SK-N-SH treated with all-trans-retinoic acid at 6 μM for 48 hours (cell line): ENCODE results near the gene STK16.

Source experiments
- ARNTL ChIP-seq: fragments of 450-650 bp; formaldehyde crosslinking; IDR thresholded peaks from 2 replicates; pipeline ENCODE4 v1.5.0; 2020; ENCODE audit warnings: low read depth, mild to moderate bottlenecking, moderate library complexity, borderline replicate concordance
- BACH2 ChIP-seq: fragments of 250-450 bp; sonication (Bioruptor Pico); IDR thresholded peaks from 2 replicates; pipeline ENCODE4 v1.9.0; 2021; ENCODE audit warnings: mild to moderate bottlenecking, borderline replicate concordance
- CREB5 ChIP-seq: fragments of 250-450 bp; sonication (Bioruptor Pico); IDR thresholded peaks from 2 replicates; pipeline ENCODE4 v1.5.1; 2020; ENCODE audit warnings: low read depth, mild to moderate bottlenecking, moderate library complexity
- ESRRG ChIP-seq: fragments of 250-450 bp; sonication (Bioruptor Pico); IDR thresholded peaks from 2 replicates; pipeline ENCODE4 v1.6.1; 2021; ENCODE audit warnings: mild to moderate bottlenecking
- ISL1 ChIP-seq: fragments of 250-450 bp; sonication (Bioruptor Pico); IDR thresholded peaks from 2 replicates; pipeline ENCODE4 v2.1.2; 2022; ENCODE audit warnings: mild to moderate bottlenecking, moderate library complexity
- PATZ1 ChIP-seq: fragments of 250-450 bp; sonication (Bioruptor Pico); IDR thresholded peaks from 2 replicates; pipeline ENCODE4 v1.8.0; 2020; ENCODE audit warnings: mild to moderate bottlenecking, moderate library complexity, borderline replicate concordance
- POU6F1 ChIP-seq: fragments of 250-450 bp; sonication (Bioruptor Pico); IDR thresholded peaks from 2 replicates; pipeline ENCODE4 v1.8.0; 2021; ENCODE audit warnings: low read depth, mild to moderate bottlenecking, moderate library complexity, borderline replicate concordance
- PPARA ChIP-seq: fragments of 250-450 bp; sonication (Bioruptor Pico); IDR thresholded peaks from 2 replicates; pipeline ENCODE4 v1.5.0; 2020; ENCODE audit warnings: mild to moderate bottlenecking, borderline replicate concordance
- TCF4 ChIP-seq: fragments of 250-450 bp; sonication (Bioruptor Pico); IDR thresholded peaks from 2 replicates; pipeline ENCODE4 v1.8.0; 2021; ENCODE audit warnings: mild to moderate bottlenecking, moderate library complexity, borderline replicate concordance
- ZFP3 ChIP-seq: fragments of 250-450 bp; sonication (Bioruptor Pico); IDR thresholded peaks from 2 replicates; pipeline ENCODE4 v1.5.0; 2020; ENCODE audit warnings: mild to moderate bottlenecking, moderate library complexity
- ZFP30 ChIP-seq: fragments of 450-650 bp; formaldehyde crosslinking; IDR thresholded peaks from 2 replicates; pipeline ENCODE4 v1.5.0; 2022; ENCODE audit warnings: mild to moderate bottlenecking, moderate library complexity
- ZNF565 ChIP-seq: fragments of 450-650 bp; formaldehyde crosslinking; conservative IDR thresholded peaks from 2 replicates; pipeline ENCODE4 v1.5.0; 2020; ENCODE audit warnings: low read depth, mild to moderate bottlenecking, moderate library complexity

- TF ChIP-seq ARNTL (CRISPR knock-in tag) (no peak), PPARA (no peak), CREB5 (CRISPR knock-in tag) (no peak), PATZ1 (CRISPR knock-in tag) (no peak), ISL1 (CRISPR knock-in tag) (no peak), BACH2 (CRISPR knock-in tag) (no peak), ZFP3 (CRISPR knock-in tag) (no peak), ZFP30 (CRISPR knock-in tag) (no peak), ESRRG (CRISPR knock-in tag) (no peak), POU6F1 (CRISPR knock-in tag) (no peak), TCF4 (CRISPR knock-in tag) (no peak), ZNF565 (no peak)
Observed at GRCh38 chr2:219254590-219255201, 9.4 kb downstream of the STK16 start.
